ENCODE measurements around the gene RBMS3. TPM values are rescaled to one million over a fixed set of nuclear protein-coding genes. Genes with fewer than 3 reads are reported as not detected.
A peak's percentile ranks its signal among the peaks of the same experiment; 100 is the strongest.

RBMS3 gene
- total RNA-seq, 6 donors from 2014 or later: 39.8 to 102 (median 57.2) TPM

- ATAC-seq (ENCODE audit: low FRiP score in 2 of 2): no peak
- H3K27ac ChIP-seq: no peak overlapping the region
- H3K27me3 ChIP-seq: no peaks in the 10 kb centered on the region
- WGBS, 2 donors: 85 to 98% methylated on average over 4 of the region's 4 CpGs
- H3K4me1 ChIP-seq: no peaks in the 10 kb centered on the region
- TF ChIP-seq POLR2AphosphoS5 (IDR thresholded peaks at IDR 0.05) (no peak), POLR2A (IDR thresholded peaks at IDR 0.05) (no peak), CTCF (IDR thresholded peaks at IDR 0.05) (no peak)
- no peaks in the 10 kb centered on the region for H3K36me3 ChIP-seq
- H3K9me3 ChIP-seq: no peaks in the 10 kb centered on the region
- no peak overlapping the region for H3K4me3 ChIP-seq
- peak in 1 of 2 donors; percentile 40 for DNase-seq
These were observed 40.0 kb upstream of the RBMS3 start for GRCh38 chr3:29240887-29241286.

- DNase-seq (no peak), ATAC-seq (ENCODE audit: low FRiP score in 2 of 2) (no peak)
- TF ChIP-seq POLR2AphosphoS5 (IDR thresholded peaks at IDR 0.05): no peak
- TF ChIP-seq CTCF (IDR thresholded peaks at IDR 0.05): no peak
- TF ChIP-seq POLR2A (IDR thresholded peaks at IDR 0.05): no peak
- TF ChIP-seq EP300 (IDR thresholded peaks at IDR 0.05): no peak
- no peak overlapping the region for H3K4me3 ChIP-seq
- H3K4me1 ChIP-seq: no peaks in the 10 kb centered on the region
- H3K27me3 ChIP-seq: no peaks in the 10 kb centered on the region
- H3K36me3 ChIP-seq: no peaks in the 10 kb centered on the region
- no peak overlapping the region for H3K27ac ChIP-seq
- H3K9me3 ChIP-seq: no peaks in the 10 kb centered on the region
These were observed 39.0 kb upstream of the RBMS3 start for GRCh38 chr3:29241855-29242254.

GRCh38 chr3:29242296-29242695 is 38.6 kb upstream of the RBMS3 start:
- ATAC-seq (ENCODE audit: low FRiP score in 2 of 2) (no peak), DNase-seq (no peak)
- no peaks in the 10 kb centered on the region for H3K36me3 ChIP-seq
- H3K4me1 ChIP-seq: no peaks in the 10 kb centered on the region
- no peak overlapping the region for H3K27ac ChIP-seq
- H3K27me3 ChIP-seq: no peaks in the 10 kb centered on the region
- WGBS, 2 donors: 89 to 93% methylated on average over 2 of the region's 2 CpGs
- no peak overlapping the region for H3K4me3 ChIP-seq
- H3K9me3 ChIP-seq: no peaks in the 10 kb centered on the region
- no peak for TF ChIP-seq CTCF (IDR thresholded peaks at IDR 0.05)
- no peak for TF ChIP-seq POLR2A (IDR thresholded peaks at IDR 0.05)
- TF ChIP-seq POLR2AphosphoS5 (IDR thresholded peaks at IDR 0.05): no peak
- TF ChIP-seq EP300 (IDR thresholded peaks at IDR 0.05): no peak

GRCh38 chr3:29245441-29245840 is 35.4 kb upstream of the RBMS3 start:
- WGBS, 2 donors: 74 to 75% methylated on average over 2 of the region's 2 CpGs
- ATAC-seq (ENCODE audit: low FRiP score in 2 of 2): no peak
- Histone ChIP-seq H3K36me3 (no peaks in the 10 kb centered on the region), H3K9me3 (no peaks in the 10 kb centered on the region), H3K27ac (no peak overlapping the region), H3K4me1 (no peaks in the 10 kb centered on the region), H3K4me3 (no peak overlapping the region), H3K27me3 (no peaks in the 10 kb centered on the region)
- TF ChIP-seq EP300 (IDR thresholded peaks at IDR 0.05) (no peak), POLR2A (IDR thresholded peaks at IDR 0.05) (no peak), CTCF (IDR thresholded peaks at IDR 0.05) (no peak), POLR2AphosphoS5 (IDR thresholded peaks at IDR 0.05) (no peak)
- no peak for DNase-seq

GRCh38 chr3:29247088-29247745 is 33.7 kb upstream of the RBMS3 start:
- H3K27ac ChIP-seq: no peak overlapping the region
- no peak for TF ChIP-seq POLR2A (IDR thresholded peaks at IDR 0.05)
- TF ChIP-seq EP300 (IDR thresholded peaks at IDR 0.05): no peak
- TF ChIP-seq CTCF (IDR thresholded peaks at IDR 0.05): no peak
- no peak for TF ChIP-seq POLR2AphosphoS5 (IDR thresholded peaks at IDR 0.05)

More at GRCh38 chr3:29247088-29247745, 33.7 kb upstream of the RBMS3 start:
- DNase-seq (no peak), ATAC-seq (ENCODE audit: low FRiP score in 2 of 2) (no peak)
- H3K27me3 ChIP-seq: no peaks in the 10 kb centered on the region
- H3K4me3 ChIP-seq: no peak overlapping the region
- no peaks in the 10 kb centered on the region for H3K4me1 ChIP-seq
- no peaks in the 10 kb centered on the region for H3K36me3 ChIP-seq
- H3K9me3 ChIP-seq: no peaks in the 10 kb centered on the region
- WGBS, 2 donors: 93 to 96% methylated on average over 3 of the region's 3 CpGs

All from upper lobe of left lung (tissue), 6 donors.